IPS-15b (cell line): ENCODE data around the gene ITGB6.

Experiments
- H3K27me3 ChIP-seq: one replicate; pipeline ENCODE4 v1.6.1; 2013; ENCODE audit warnings: low read length; ENCODE audit not compliant: control insufficient read depth, insufficient read depth
- H3K36me3 ChIP-seq: one replicate; pipeline ENCODE4 v1.6.1; 2013; ENCODE audit warnings: low read length; ENCODE audit not compliant: control insufficient read depth, insufficient read depth
- H3K4me1 ChIP-seq: one replicate; pipeline ENCODE4 v1.6.1; 2013; ENCODE audit warnings: mild to moderate bottlenecking, low read length; ENCODE audit not compliant: control insufficient read depth, insufficient read depth
- H3K4me3 ChIP-seq: one replicate; pipeline ENCODE4 v1.5.1; 2013; ENCODE audit warnings: low read depth, low read length
- H3K9ac ChIP-seq: one replicate; pipeline ENCODE4 v1.6.1; 2013; ENCODE audit warnings: low read depth, mild to moderate bottlenecking, low read length
- H3K9me3 ChIP-seq: one replicate; pipeline ENCODE4 v1.6.1; 2013; ENCODE audit warnings: mild to moderate bottlenecking, low read length; ENCODE audit not compliant: control insufficient read depth, insufficient read depth

ITGB6 gene

GRCh38 chr2:160214461-160215445 is 14.7 kb upstream of the ITGB6 start:
- no peak overlapping the region for H3K9ac ChIP-seq
- H3K36me3 ChIP-seq, result no peaks in the 10 kb centered on the region
- H3K4me3 ChIP-seq, result no peak overlapping the region
- no peaks in the 10 kb centered on the region for H3K27me3 ChIP-seq
- no peaks in the 10 kb centered on the region for H3K9me3 ChIP-seq
- no peaks in the 10 kb centered on the region for H3K4me1 ChIP-seq

- H3K27me3 ChIP-seq, result no peaks in the 10 kb centered on the region
- no peaks in the 10 kb centered on the region for H3K36me3 ChIP-seq
- no peak overlapping the region for H3K9ac ChIP-seq
- no peak overlapping the region for H3K4me3 ChIP-seq
- H3K4me1 ChIP-seq, result no peaks in the 10 kb centered on the region
- H3K9me3 ChIP-seq, result no peaks in the 10 kb centered on the region
Observed at GRCh38 chr2:160213511-160213910, 13.4 kb upstream of the ITGB6 start.

GRCh38 chr2:160210599-160211138 is 10.6 kb upstream of the ITGB6 start:
- no peaks in the 10 kb centered on the region for H3K27me3 ChIP-seq
- peaks cover 7% of the 10 kb centered on the region for H3K9me3 ChIP-seq
- no peak overlapping the region for H3K9ac ChIP-seq
- no peaks in the 10 kb centered on the region for H3K36me3 ChIP-seq
- no peak overlapping the region for H3K4me3 ChIP-seq
- no peaks in the 10 kb centered on the region for H3K4me1 ChIP-seq

GRCh38 chr2:160209516-160209856 is 9.4 kb upstream of the ITGB6 start:
- H3K9me3 ChIP-seq, result peaks cover 7% of the 10 kb centered on the region
- no peaks in the 10 kb centered on the region for H3K4me1 ChIP-seq
- H3K27me3 ChIP-seq, result no peaks in the 10 kb centered on the region
- H3K9ac ChIP-seq, result no peak overlapping the region
- H3K4me3 ChIP-seq, result no peak overlapping the region
- H3K36me3 ChIP-seq, result no peaks in the 10 kb centered on the region

GRCh38 chr2:160208655-160209515 is 8.8 kb upstream of the ITGB6 start:
- no peak overlapping the region for H3K4me3 ChIP-seq
- no peaks in the 10 kb centered on the region for H3K36me3 ChIP-seq
- no peaks in the 10 kb centered on the region for H3K27me3 ChIP-seq
- no peaks in the 10 kb centered on the region for H3K4me1 ChIP-seq
- peaks cover 7% of the 10 kb centered on the region for H3K9me3 ChIP-seq
- no peak overlapping the region for H3K9ac ChIP-seq

- no peak overlapping the region for H3K9ac ChIP-seq
Observed at GRCh38 chr2:160207804-160208654, 8.0 kb upstream of the ITGB6 start.

GRCh38 chr2:160207271-160207670 is 7.2 kb upstream of the ITGB6 start:
- Histone ChIP-seq H3K4me3 (no peak overlapping the region), H3K27me3 (no peaks in the 10 kb centered on the region), H3K9me3 (peaks cover 7% of the 10 kb centered on the region), H3K4me1 (no peaks in the 10 kb centered on the region), H3K9ac (no peak overlapping the region), H3K36me3 (no peaks in the 10 kb centered on the region)

More at GRCh38 chr2:160207804-160208654, 8.0 kb upstream of the ITGB6 start:
- H3K4me3 ChIP-seq, result no peak overlapping the region
- H3K36me3 ChIP-seq, result no peaks in the 10 kb centered on the region
- H3K9me3 ChIP-seq, result peaks cover 7% of the 10 kb centered on the region
- H3K27me3 ChIP-seq, result no peaks in the 10 kb centered on the region
- no peaks in the 10 kb centered on the region for H3K4me1 ChIP-seq

GRCh38 chr2:160206436-160206835 is 6.4 kb upstream of the ITGB6 start:
- no peaks in the 10 kb centered on the region for H3K4me1 ChIP-seq

GRCh38 chr2:160205505-160205904 is 5.4 kb upstream of the ITGB6 start:
- Histone ChIP-seq H3K4me3 (no peak overlapping the region), H3K27me3 (no peaks in the 10 kb centered on the region), H3K4me1 (no peaks in the 10 kb centered on the region)

More at GRCh38 chr2:160206436-160206835, 6.4 kb upstream of the ITGB6 start:
- Histone ChIP-seq H3K4me3 (no peak overlapping the region), H3K36me3 (no peaks in the 10 kb centered on the region), H3K27me3 (no peaks in the 10 kb centered on the region), H3K9ac (no peak overlapping the region), H3K9me3 (peaks cover 7% of the 10 kb centered on the region)

GRCh38 chr2:160203422-160203821 is 3.4 kb upstream of the ITGB6 start:
- H3K4me3 ChIP-seq, result no peak overlapping the region
- peaks cover 7% of the 10 kb centered on the region for H3K9me3 ChIP-seq
- H3K27me3 ChIP-seq, result no peaks in the 10 kb centered on the region
- no peaks in the 10 kb centered on the region for H3K4me1 ChIP-seq
- no peak overlapping the region for H3K9ac ChIP-seq
- no peaks in the 10 kb centered on the region for H3K36me3 ChIP-seq

More at GRCh38 chr2:160205505-160205904, 5.4 kb upstream of the ITGB6 start:
- Histone ChIP-seq H3K9ac (no peak overlapping the region), H3K9me3 (peaks cover 7% of the 10 kb centered on the region), H3K36me3 (no peaks in the 10 kb centered on the region)

- Histone ChIP-seq H3K36me3 (no peaks in the 10 kb centered on the region), H3K4me1 (no peaks in the 10 kb centered on the region), H3K27me3 (no peaks in the 10 kb centered on the region), H3K9me3 (peaks cover 7% of the 10 kb centered on the region), H3K4me3 (no peak overlapping the region), H3K9ac (no peak overlapping the region)
Observed at GRCh38 chr2:160203007-160203406, 2.9 kb upstream of the ITGB6 start.
